ENCODE data around the gene LRRC73. TPM values are rescaled to one million over a fixed set of nuclear protein-coding genes. Genes with fewer than 3 reads are reported as not detected.

The LRRC73 gene
- total and polyA plus RNA-seq, 8 donors, result 0.38 to 1.5 (median 0.82) TPM

DNA sequence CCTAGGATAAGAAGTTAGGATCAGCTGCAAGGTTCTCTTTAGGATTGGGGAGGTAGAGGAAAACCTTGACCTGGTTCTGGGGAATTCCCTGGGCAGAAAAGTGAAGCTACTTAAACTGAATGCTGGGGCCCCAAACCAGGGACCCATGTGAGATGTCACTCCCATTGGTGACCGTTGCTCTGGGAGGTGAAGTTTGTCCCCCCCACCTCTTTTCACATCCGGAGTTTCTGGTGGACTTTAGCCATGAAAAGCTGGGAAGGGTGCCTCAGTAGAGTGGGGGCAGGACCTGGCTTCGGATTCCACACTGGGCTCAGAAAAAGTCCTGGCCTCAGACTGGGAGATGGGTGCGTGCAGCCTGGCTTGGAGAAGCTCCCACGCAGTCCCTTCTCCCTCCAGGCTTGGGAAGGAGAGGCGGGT, 19.6 kb downstream of the LRRC73 start:
- 83 to 87% methylated on average over 6 of the region's 6 CpGs for WGBS, 2 donors
- FAIRE-seq, result no peak
- intact Hi-C loops (cut with DNase I), result no loop called here
- H3K9me3 ChIP-seq, result no peaks in the 10 kb centered on the region
- TF ChIP-seq, protein P1, sequence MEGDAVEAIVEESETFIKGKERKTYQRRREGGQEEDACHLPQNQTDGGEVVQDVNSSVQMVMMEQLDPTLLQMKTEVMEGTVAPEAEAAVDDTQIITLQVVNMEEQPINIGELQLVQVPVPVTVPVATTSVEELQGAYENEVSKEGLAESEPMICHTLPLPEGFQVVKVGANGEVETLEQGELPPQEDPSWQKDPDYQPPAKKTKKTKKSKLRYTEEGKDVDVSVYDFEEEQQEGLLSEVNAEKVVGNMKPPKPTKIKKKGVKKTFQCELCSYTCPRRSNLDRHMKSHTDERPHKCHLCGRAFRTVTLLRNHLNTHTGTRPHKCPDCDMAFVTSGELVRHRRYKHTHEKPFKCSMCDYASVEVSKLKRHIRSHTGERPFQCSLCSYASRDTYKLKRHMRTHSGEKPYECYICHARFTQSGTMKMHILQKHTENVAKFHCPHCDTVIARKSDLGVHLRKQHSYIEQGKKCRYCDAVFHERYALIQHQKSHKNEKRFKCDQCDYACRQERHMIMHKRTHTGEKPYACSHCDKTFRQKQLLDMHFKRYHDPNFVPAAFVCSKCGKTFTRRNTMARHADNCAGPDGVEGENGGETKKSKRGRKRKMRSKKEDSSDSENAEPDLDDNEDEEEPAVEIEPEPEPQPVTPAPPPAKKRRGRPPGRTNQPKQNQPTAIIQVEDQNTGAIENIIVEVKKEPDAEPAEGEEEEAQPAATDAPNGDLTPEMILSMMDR (IDR thresholded peaks at IDR 0.05), result no peak
- no peaks in the 10 kb centered on the region for H3K27me3 ChIP-seq
- ATAC-seq, result no peak
- no peaks in the 10 kb centered on the region for H3K4me1 ChIP-seq
- H3K4me3 ChIP-seq, result no peak overlapping the region
- H3K36me3 ChIP-seq, result no peaks in the 10 kb centered on the region
- no peak overlapping the region for H3K27ac ChIP-seq
- DNase-seq, result no peak

DNA sequence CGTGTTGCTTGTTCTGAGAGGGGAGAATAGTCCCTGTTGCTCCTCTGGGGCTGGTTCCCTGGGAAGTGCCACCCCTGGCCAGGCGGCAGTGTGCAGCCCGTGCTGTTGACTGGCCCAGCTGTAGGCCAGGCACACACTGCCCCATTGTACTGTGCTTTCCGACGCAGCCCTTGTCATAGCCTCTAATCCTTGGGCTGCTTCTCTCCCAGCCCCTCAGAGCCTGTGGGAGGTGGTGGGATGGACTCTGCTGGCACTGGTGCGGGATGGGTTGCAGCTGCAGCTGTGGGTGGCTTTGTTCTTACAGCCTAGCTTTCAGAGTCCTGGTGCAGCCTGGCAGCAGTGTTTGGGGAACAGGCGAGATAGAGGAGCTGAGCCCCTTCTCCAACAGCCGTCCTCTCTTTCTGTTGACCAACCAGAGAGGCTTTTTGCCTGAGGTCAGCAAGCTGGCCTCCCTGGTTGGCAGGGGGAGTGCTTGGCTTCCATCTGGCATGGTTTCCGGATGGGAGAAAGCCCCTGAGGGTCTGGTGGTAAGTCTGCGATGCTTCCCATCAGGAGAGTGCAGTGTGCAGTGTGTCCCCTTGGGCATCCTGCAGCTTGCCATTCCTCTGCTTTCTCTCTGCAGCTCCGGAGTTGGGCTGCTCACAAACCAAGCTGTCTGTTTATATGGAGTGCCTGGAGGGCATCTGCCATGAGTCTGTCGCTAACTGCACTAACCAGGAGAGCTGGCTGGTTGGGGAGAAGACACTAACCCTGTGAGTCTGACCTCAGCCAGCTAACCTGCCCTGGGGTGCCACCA, 20.7 kb downstream of the LRRC73 start:
- ATAC-seq (no peak), DNase-seq (no peak), FAIRE-seq (no peak)
- Histone ChIP-seq H3K9me3 (no peaks in the 10 kb centered on the region), H3K27me3 (no peaks in the 10 kb centered on the region), H3K4me1 (no peaks in the 10 kb centered on the region), H3K27ac (no peak overlapping the region), H3K36me3 (no peaks in the 10 kb centered on the region), H3K4me3 (no peak overlapping the region)
- intact Hi-C loops (cut with DNase I), result no loop called here
- 82 to 88% methylated on average over 12 of the region's 12 CpGs for WGBS, 2 donors
- TF ChIP-seq, protein P1 (IDR thresholded peaks at IDR 0.05), result no peak

DNA sequence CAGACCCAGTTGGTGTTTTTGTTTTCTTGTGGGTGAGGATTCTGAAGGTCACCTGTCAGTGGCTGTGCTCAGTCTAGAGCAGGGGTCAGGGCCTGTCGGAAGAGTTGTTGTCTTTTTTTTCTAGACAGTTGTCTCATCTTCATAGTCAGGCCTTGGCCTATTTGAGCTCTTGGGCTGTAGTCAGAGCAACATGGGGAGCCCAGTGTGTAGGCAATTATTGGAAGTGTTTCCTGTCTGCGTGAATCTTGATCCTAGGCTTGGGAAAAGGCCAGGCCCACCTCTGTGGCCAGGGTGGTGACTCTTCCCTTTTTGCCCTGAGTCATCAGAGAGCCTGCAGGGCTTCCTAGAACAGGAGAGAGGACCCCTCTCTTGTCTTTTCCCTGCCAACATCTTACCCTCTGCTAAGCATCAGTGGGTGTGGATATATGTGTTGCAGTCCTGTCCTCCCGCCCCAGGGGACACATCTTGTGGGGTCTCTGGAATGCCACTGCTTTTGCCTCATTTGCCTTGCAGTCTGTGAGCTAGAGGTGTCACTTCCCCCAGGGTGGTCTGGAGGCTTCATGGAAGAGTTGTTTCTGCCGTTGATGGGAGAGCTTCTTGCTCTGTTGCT, 21.4 kb downstream of the LRRC73 start:
- WGBS, 2 donors, result 67 to 79% methylated on average over 4 of the region's 4 CpGs

DNA sequence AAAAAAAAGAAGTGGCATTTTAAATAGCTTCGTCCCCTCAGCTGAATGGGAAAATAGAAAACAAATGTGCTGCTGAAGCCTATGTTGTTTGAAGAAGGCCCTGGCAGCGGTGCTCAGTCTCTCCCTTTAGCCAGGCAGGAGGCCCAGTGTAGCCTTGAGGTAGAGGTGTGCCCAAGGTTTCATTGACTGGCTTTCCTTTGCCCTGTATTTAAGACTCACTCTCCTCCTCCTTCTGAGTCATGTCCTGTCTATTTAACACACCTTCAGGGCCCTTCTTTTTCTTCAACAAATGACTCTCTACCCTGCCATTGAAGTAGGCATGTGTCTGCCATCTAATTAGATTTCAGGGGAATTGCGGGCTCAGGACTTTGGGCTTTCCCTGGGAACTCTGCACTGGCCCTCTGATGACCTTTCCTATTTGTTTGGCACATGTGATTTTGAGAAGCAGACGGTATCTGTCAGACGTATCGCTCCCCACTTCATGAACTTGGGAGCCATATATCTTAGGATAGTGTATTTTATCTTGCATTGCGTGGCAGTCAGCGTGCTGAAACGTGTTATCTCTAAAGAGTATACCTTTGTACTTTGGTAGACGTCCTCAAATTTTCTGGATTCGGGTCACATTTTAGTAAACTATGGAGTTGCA, 28.4 kb downstream of the LRRC73 start:
- no peak for FAIRE-seq
- DNase-seq, result peak in 1 of 6 donors; percentile 52
- Histone ChIP-seq H3K36me3 (no peaks in the 10 kb centered on the region), H3K27me3 (no peaks in the 10 kb centered on the region), H3K9me3 (no peaks in the 10 kb centered on the region), H3K4me1 (peaks cover 6 to 17% (median 13%) of the 10 kb centered on the region in 3 donors), H3K27ac (no peak overlapping the region), H3K4me3 (no peak overlapping the region)
- peak; percentile 27 to 59 (median 38) for ATAC-seq
- WGBS, 2 donors, result 40 to 46% methylated on average over 11 of the region's 11 CpGs
- TF ChIP-seq, protein P1 (IDR thresholded peaks at IDR 0.05), result no peak
- intact Hi-C loops (cut with DNase I), result no loop called here

More for the DNA sequence above, 21.4 kb downstream of the LRRC73 start:
- intact Hi-C loops (cut with DNase I), result no loop called here
- Histone ChIP-seq H3K4me1 (no peaks in the 10 kb centered on the region), H3K27ac (no peak overlapping the region), H3K36me3 (no peaks in the 10 kb centered on the region), H3K4me3 (no peak overlapping the region), H3K27me3 (no peaks in the 10 kb centered on the region), H3K9me3 (no peaks in the 10 kb centered on the region)
- TF ChIP-seq, protein P1 (IDR thresholded peaks at IDR 0.05), result no peak
- ATAC-seq (no peak), FAIRE-seq (no peak), DNase-seq (no peak)
